Activated CD8-positive, alpha-beta memory T cell treated with anti-CD3 and anti-CD28 coated beads, Interleukin-2, amount 50 U/mL, for 24 hours (primary cell): ENCODE data around the gene TRAK2.
"Not testable (repeated sequence)": the region's sequence is repeated elsewhere in the genome, so short reads cannot be mapped to it uniquely, and the experiment has no call there.

Experiments used
- DNase-seq: peaks from one replicate; pipeline ENCODE4 v3.0.0-alpha.2; 2020; ENCODE audit errors: extremely low read depth

The TRAK2 gene

GRCh38 chr2:201451292-201452057 lies at the start of gene TRAK2, which contains the start of gene STRADB:
Gene TRAK2, minus strand, starts transcription at chr2:201451458. Its CDS starts 30,951 bp downstream, at chr2:201420507.
Gene STRADB, plus strand, starts transcription at chr2:201451740. Its CDS starts 3,101 bp downstream, at chr2:201454841.
- DNase-seq, result peak; percentile 91

GRCh38 chr2:201500534-201500933 lies 49.3 kb upstream of the TRAK2 start:
- no peak for DNase-seq

- no peak for DNase-seq
Observed at GRCh38 chr2:201496785-201497184, 45.5 kb upstream of the TRAK2 start.

GRCh38 chr2:201490291-201490690 lies 39.0 kb upstream of the TRAK2 start:
- DNase-seq, result no peak

- no peak for DNase-seq
Observed at GRCh38 chr2:201484805-201485204, 33.5 kb upstream of the TRAK2 start.

GRCh38 chr2:201483758-201484157 lies 32.5 kb upstream of the TRAK2 start:
- not testable (repeated sequence) for DNase-seq

GRCh38 chr2:201483342-201483741 lies 32.1 kb upstream of the TRAK2 start:
- no peak for DNase-seq

- DNase-seq, result no peak
Observed at GRCh38 chr2:201482543-201482942, 31.3 kb upstream of the TRAK2 start.

GRCh38 chr2:201472411-201472810 lies 21.2 kb upstream of the TRAK2 start:
- DNase-seq, result no peak

- DNase-seq, result no peak
Observed at GRCh38 chr2:201471732-201472393, 20.6 kb upstream of the TRAK2 start.

GRCh38 chr2:201470821-201471731 lies 19.8 kb upstream of the TRAK2 start:
- DNase-seq, result no peak

GRCh38 chr2:201467666-201468065 lies 16.4 kb upstream of the TRAK2 start:
- DNase-seq, result no peak

GRCh38 chr2:201466050-201466675 lies 14.9 kb upstream of the TRAK2 start:
- no peak for DNase-seq

GRCh38 chr2:201465524-201465971 lies 14.3 kb upstream of the TRAK2 start:
- DNase-seq, result no peak

GRCh38 chr2:201464547-201464946 lies 13.3 kb upstream of the TRAK2 start:
- DNase-seq, result no peak

- no peak for DNase-seq
Observed at GRCh38 chr2:201460532-201460931, 9.3 kb upstream of the TRAK2 start.

- DNase-seq, result no peak
Observed at GRCh38 chr2:201458381-201458780, 7.1 kb upstream of the TRAK2 start.

- DNase-seq, result no peak
Observed at GRCh38 chr2:201452922-201453643, 1.8 kb upstream of the TRAK2 start.

GRCh38 chr2:201452058-201452921 lies 1.0 kb upstream of the TRAK2 start:
- no peak for DNase-seq

- DNase-seq, result no peak
Observed at GRCh38 chr2:201450954-201451291, 335 bp downstream of the TRAK2 start.
